ENCODE results near the gene EXOC6B.

Gene EXOC6B

GRCh38 chr2:72154386-72154975 lies 671.4 kb downstream of the EXOC6B start:
- no peak for DNase-seq

- no peak for DNase-seq
Observed at GRCh38 chr2:72153924-72154323, 671.9 kb downstream of the EXOC6B start.

- DNase-seq = no peak
Observed at GRCh38 chr2:72153026-72153791, 672.6 kb downstream of the EXOC6B start.

- DNase-seq = no peak
Observed at GRCh38 chr2:72150861-72151356, 674.9 kb downstream of the EXOC6B start.

GRCh38 chr2:72150157-72150860 lies 675.5 kb downstream of the EXOC6B start:
- DNase-seq = peak; percentile 61

- DNase-seq = no peak
Observed at GRCh38 chr2:72149556-72150156, 676.2 kb downstream of the EXOC6B start.

GRCh38 chr2:72148837-72149555 lies 676.8 kb downstream of the EXOC6B start:
- DNase-seq = peak; percentile 20

GRCh38 chr2:72148003-72148836 lies 677.6 kb downstream of the EXOC6B start:
- no peak for DNase-seq

GRCh38 chr2:72147303-72147971 lies 678.4 kb downstream of the EXOC6B start, which contains the start of gene CYP26B1:
Gene CYP26B1, minus strand, starts transcription at chr2:72147862. Its CDS starts 28 bp downstream, at chr2:72147834.
- no peak for DNase-seq

- no peak for DNase-seq
Observed at GRCh38 chr2:72146347-72147302, 679.2 kb downstream of the EXOC6B start.

GRCh38 chr2:72145658-72146329 lies 680.0 kb downstream of the EXOC6B start:
- no peak for DNase-seq

GRCh38 chr2:72145289-72145657 lies 680.6 kb downstream of the EXOC6B start:
- DNase-seq = no peak

GRCh38 chr2:72144632-72145288 lies 681.1 kb downstream of the EXOC6B start:
- DNase-seq = no peak

GRCh38 chr2:72144274-72144631 lies 681.6 kb downstream of the EXOC6B start:
- DNase-seq = no peak

- no peak for DNase-seq
Observed at GRCh38 chr2:72143441-72144273, 682.2 kb downstream of the EXOC6B start.

- DNase-seq = no peak
Observed at GRCh38 chr2:72142570-72143440, 683.0 kb downstream of the EXOC6B start.

Measured in COR-L47 (cell line).